ENCODE results near the gene PLCB2.

The PLCB2 gene

GRCh38 chr15:40247406-40247971 is 60.2 kb downstream of the PLCB2 start:
- no peak for DNase-seq

GRCh38 chr15:40246496-40247280 is 61.0 kb downstream of the PLCB2 start:
- no peak for DNase-seq

GRCh38 chr15:40245666-40246450 is 61.9 kb downstream of the PLCB2 start:
- DNase-seq, result no peak

GRCh38 chr15:40244961-40245523 is 62.7 kb downstream of the PLCB2 start:
- DNase-seq, result no peak

- DNase-seq, result no peak
Observed at GRCh38 chr15:40243126-40243810, 64.5 kb downstream of the PLCB2 start.

GRCh38 chr15:40242601-40243000 is 65.1 kb downstream of the PLCB2 start:
- DNase-seq, result no peak

- no peak for DNase-seq
Observed at GRCh38 chr15:40242213-40242599, 65.5 kb downstream of the PLCB2 start.

GRCh38 chr15:40241269-40242212 is 66.2 kb downstream of the PLCB2 start:
- no peak for DNase-seq

GRCh38 chr15:40240619-40241221 is 67.0 kb downstream of the PLCB2 start:
- no peak for DNase-seq

GRCh38 chr15:40239693-40240618 is 67.8 kb downstream of the PLCB2 start:
- no peak for DNase-seq

GRCh38 chr15:40239404-40239692 is 68.4 kb downstream of the PLCB2 start:
- DNase-seq, result no peak

- DNase-seq, result no peak
Observed at GRCh38 chr15:40238532-40239403, 69.0 kb downstream of the PLCB2 start, which contains the start of gene PAK6. Gene PAK6, plus strand, starts transcription at chr15:40239063. Its CDS starts 25,723 bp downstream, at chr15:40264786.
